Endothelial cell of umbilical vein (primary cell): ENCODE results near the gene COX4I1. TPM values are rescaled to one million over a fixed set of nuclear protein-coding genes. Genes with fewer than 3 reads are reported as not detected.

Experiments used
- BruUV-seq: library from RNA; stranded (reverse); fragments of 400-500 nt; replicated peaks from 2 replicates; lab custom pipeline; 2021; lab: Mats Ljungman, UMichigan
- CTCF ChIA-PET: fragments of 300-600, 350-600 bp; sonication (Branson Sonifier 250); formaldehyde crosslinking; loops from one replicate; lab custom pipeline; 2021; ENCODE audit warnings: antibody characterized with exemption, inconsistent platforms; lab: Charles Lee
- POLR2A ChIA-PET: fragments of 300-600, 350-600 bp; sonication (Branson Sonifier 250); formaldehyde crosslinking; loops from one replicate; lab custom pipeline; 2021; ENCODE audit warnings: antibody characterized with exemption, inconsistent platforms; lab: Charles Lee
- DNase-seq: peaks from one replicate; pipeline ENCODE4 v3.0.0-alpha.2; 2011; ENCODE audit warnings: low read depth, low spot score
- FAIRE-seq: peaks from 2 replicates; lab custom pipeline; 2011; peaks lifted over from hg19 to GRCh38; lab: Jason Lieb, UNC
- H2AFZ ChIP-seq: 2 replicates; pipeline ENCODE4 v1.6.0; 2012; ENCODE audit warnings: low read depth, low read length, control low read depth, inconsistent platforms
- H3K27ac ChIP-seq: 2 replicates; pipeline ENCODE4 v1.5.1; 2011; ENCODE audit warnings: low read depth, mild to moderate bottlenecking, control low read depth, low read length, moderate library complexity; ENCODE audit not compliant: insufficient read depth
- H3K27me3 ChIP-seq, 2 experiments: 2 replicates each; pipeline versions ENCODE4 v1.6.0 to v1.6.1; 2011; ENCODE audit warnings: low read length in 2 of 2, mixed read lengths in 1 of 2; ENCODE audit not compliant: control insufficient read depth in 2 of 2, insufficient read depth in 2 of 2
- H3K36me3 ChIP-seq, 2 experiments: 2 replicates in 1 of 2; 3 replicates in 1 of 2; pipeline ENCODE4 v1.5.1; 2011; ENCODE audit warnings: low read length in 2 of 2, mild to moderate bottlenecking in 1 of 2, moderate library complexity in 1 of 2; ENCODE audit not compliant: control insufficient read depth in 2 of 2, insufficient read depth in 2 of 2; ENCODE audit errors: extremely low read depth in 1 of 2
- H3K4me1 ChIP-seq: 3 replicates; pipeline ENCODE4 v1.5.1; 2011; ENCODE audit warnings: mild to moderate bottlenecking, low read length; ENCODE audit not compliant: control insufficient read depth, insufficient read depth; ENCODE audit errors: extremely low read depth
- H3K4me2 ChIP-seq: 2 replicates; pipeline ENCODE4 v1.6.1; 2011; ENCODE audit warnings: low read length, control low read depth, mixed read lengths; ENCODE audit not compliant: insufficient read depth
- H3K4me3 ChIP-seq, 3 experiments: fragments of 200-600 bp in 1 of 3; sonication (generic), shearing (Covaris generic) in 1 of 3; replicated peaks in 1 of 3; 2 replicates each; pipeline ENCODE4 v1.5.1; 2011 to 2016; ENCODE audit warnings: control low read depth in 3 of 3, low read length in 3 of 3, mild to moderate bottlenecking in 2 of 3, inconsistent platforms in 1 of 3, low read depth in 1 of 3, moderate library complexity in 1 of 3; ENCODE audit not compliant: insufficient read depth in 1 of 3
- H3K79me2 ChIP-seq: 2 replicates; pipeline ENCODE4 v1.6.0; 2012; ENCODE audit warnings: low read length, inconsistent platforms; ENCODE audit not compliant: control insufficient read depth, insufficient read depth
- H3K9ac ChIP-seq: replicated peaks from 2 replicates; pipeline ENCODE3; 2011; ENCODE audit warnings: low read length, control low read depth; ENCODE audit not compliant: insufficient read depth; ENCODE audit errors: extremely low read depth
- H3K9me1 ChIP-seq: replicated peaks from 3 replicates; pipeline ENCODE4 v1.6.0; 2011; ENCODE audit warnings: mild to moderate bottlenecking, low read length; ENCODE audit not compliant: control insufficient read depth, insufficient read depth; ENCODE audit errors: extremely low read depth
- H3K9me3 ChIP-seq: replicated peaks from 2 replicates; pipeline ENCODE4 v1.5.1; 2012; ENCODE audit warnings: low read length, inconsistent platforms; ENCODE audit not compliant: control insufficient read depth, insufficient read depth
- H4K20me1 ChIP-seq: replicated peaks from 2 replicates; pipeline ENCODE3; 2011; ENCODE audit warnings: mild to moderate bottlenecking, low read length; ENCODE audit not compliant: control insufficient read depth, insufficient read depth; ENCODE audit errors: extremely low read depth
- CTCF ChIP-seq, 2 donors: IDR thresholded peaks; 1 replicate in 1 of 2; 2 replicates in 1 of 2; pipeline ENCODE4 v1.5.1; 2011; ENCODE audit warnings: low read length in 2 of 2, mild to moderate bottlenecking in 2 of 2, moderate library complexity in 2 of 2, control low read depth in 1 of 2, inconsistent platforms in 1 of 2, low read depth in 1 of 2; ENCODE audit not compliant: insufficient read depth in 1 of 2; ENCODE audit errors: extremely low read depth in 1 of 2
- EZH2 ChIP-seq: IDR thresholded peaks from 2 replicates; pipeline ENCODE4 v1.6.1; 2012; ENCODE audit warnings: borderline replicate concordance, low read depth, mild to moderate bottlenecking, moderate library complexity, low read length, inconsistent platforms; ENCODE audit not compliant: severe bottlenecking
- FOS ChIP-seq: IDR thresholded peaks from 2 replicates; pipeline ENCODE4 v1.6.1; 2011; ENCODE audit warnings: mild to moderate bottlenecking, low read length, moderate library complexity, borderline replicate concordance; ENCODE audit not compliant: insufficient read depth
- GATA2 ChIP-seq: IDR thresholded peaks from 2 replicates; pipeline ENCODE4 v1.7.0; 2011; ENCODE audit warnings: low read depth, mild to moderate bottlenecking, moderate library complexity, mixed read lengths, low read length; ENCODE audit not compliant: insufficient read length, insufficient read depth
- JUN ChIP-seq: IDR thresholded peaks from 2 replicates; pipeline ENCODE4 v1.6.1; 2011; ENCODE audit warnings: borderline replicate concordance, low read depth; ENCODE audit not compliant: insufficient read length, insufficient read depth
- MAX ChIP-seq: IDR thresholded peaks from 2 replicates; pipeline ENCODE4 v1.6.1; 2011; ENCODE audit not compliant: insufficient read depth, insufficient read length
- MYC ChIP-seq: IDR thresholded peaks from one replicate; pipeline ENCODE4 v1.6.1; 2011; ENCODE audit warnings: mild to moderate bottlenecking, low read depth, low read length
- POLR2A ChIP-seq: IDR thresholded peaks from 2 replicates; pipeline ENCODE4 v1.6.1; 2012; ENCODE audit warnings: low read depth, mild to moderate bottlenecking, control low read depth, low read length
- POLR2AphosphoS5 ChIP-seq: IDR thresholded peaks from 2 replicates; pipeline ENCODE4 v1.6.1; 2012; ENCODE audit warnings: low read depth, mild to moderate bottlenecking, control low read depth, low read length, moderate library complexity; ENCODE audit not compliant: insufficient read depth
- dilution Hi-C: fragments of 300-500 bp; cut with MboI; formaldehyde crosslinking; loops from one replicate; pipeline ENCODE4 v1.15.0; 2019; ENCODE audit warnings: low sequenced_read_pairs; ENCODE audit not compliant: extremely low pct_ligation_motif_present
- intact Hi-C: fragments of 100-400 bp; cut with micrococcal nuclease; formaldehyde crosslinking; loops from one replicate; pipeline ENCODE4 v1.10.0; 2022
- polyA plus RNA-seq, 4 experiments: library from polyadenylated mRNA; depleted of rRNA in 3 of 4; stranded (reverse) in 3 of 4; unstranded in 1 of 4; fragments of >200 nt; gene quantifications; 2 replicates each; pipeline versions ENCODE4 v1.2.1 to v1.2.3, GENCODE V29; 2011 to 2012; ENCODE audit warnings: missing spikeins in 1 of 4
- total RNA-seq: library from RNA; stranded (reverse); gene quantifications from 2 replicates; pipeline ENCODE4 v1.2.3, GENCODE V29; 2021

The COX4I1 gene
- total and polyA plus RNA-seq, 2 donors (not counting 3 experiments of a cell fraction or from before 2014, with no cell fraction given): 560 to 953 TPM

- Histone ChIP-seq H3K27ac (no peak overlapping the region), H3K9me1 (no peaks in the 10 kb centered on the region), H3K9me3 (no peaks in the 10 kb centered on the region), H3K4me3 (no peak overlapping the region), H3K27me3 (no peaks in the 10 kb centered on the region), H3K4me1 (no peaks in the 10 kb centered on the region), H3K4me2 (no peak overlapping the region), H3K36me3 (no peaks in the 10 kb centered on the region), H3K79me2 (no peaks in the 10 kb centered on the region), H3K9ac (no peak overlapping the region), H4K20me1 (no peaks in the 10 kb centered on the region), H2AFZ (no peak overlapping the region)
- DNase-seq: no peak
- FAIRE-seq: no peak
- CTCF ChIA-PET: no interaction called here
- TF ChIP-seq MYC (no peak), JUN (no peak), CTCF (IDR thresholded peaks at IDR 0.05; ENCODE audit: extremely low read depth in 1 of 2, insufficient read depth in 1 of 2, low read depth in 1 of 2, low read length in 2 of 2) (no peak), GATA2 (no peak), POLR2AphosphoS5 (no peak), MAX (no peak), POLR2A (no peak), EZH2 (no peak), FOS (no peak)
- POLR2A ChIA-PET: no interaction called here
- intact Hi-C loops: no loop called here
- dilution Hi-C loops: no loop called here
- BruUV-seq: no TSS peak
These were observed 38.9 kb downstream of the COX4I1 start for GRCh38 chr16:85838381-85838780.
